GM23338 (cell line): ENCODE data around the gene CMTM2. TPM values are rescaled to one million over a fixed set of nuclear protein-coding genes. Genes with fewer than 3 reads are reported as not detected.
A peak's percentile ranks its signal among the peaks of the same experiment; 100 is the strongest.

Experiments
- ATAC-seq: fragments of 200-7000 bp; cut with Tn5 transposase; 3 replicates; pipeline ENCODE4 v1.9.1; 2020
- DNase-seq: peaks from one replicate; pipeline ENCODE4 v3.0.0-alpha.2; 2015; ENCODE audit warnings: low spot score
- H2AFZ ChIP-seq: fragments of 200-600 bp; sonication (generic); 2 replicates; pipeline ENCODE4 v1.8.0; 2016; ENCODE audit warnings: antibody characterized with exemption, mild to moderate bottlenecking, moderate library complexity
- H3F3A ChIP-seq: fragments of 200-600 bp; sonication (generic); replicated peaks from 2 replicates; pipeline ENCODE4 v1.8.0; 2017; ENCODE audit warnings: antibody characterized with exemption, mixed run types, low read depth
- H3K27ac ChIP-seq: fragments of 200-600 bp; sonication (generic); 2 replicates; pipeline ENCODE4 v1.6.1; 2016; ENCODE audit warnings: low read depth
- H3K27me3 ChIP-seq: fragments of 200-600 bp; sonication (generic); 2 replicates; pipeline ENCODE4 v1.8.0; 2016; ENCODE audit warnings: mild to moderate bottlenecking, mixed run types, moderate library complexity; ENCODE audit not compliant: insufficient read depth
- H3K36me3 ChIP-seq: fragments of 200-600 bp; sonication (generic); 2 replicates; pipeline ENCODE4 v1.8.0; 2016; ENCODE audit warnings: mild to moderate bottlenecking; ENCODE audit not compliant: insufficient read depth
- H3K4me1 ChIP-seq: fragments of 200-600 bp; sonication (generic); 2 replicates; pipeline ENCODE4 v1.8.0; 2016; ENCODE audit warnings: mild to moderate bottlenecking, moderate library complexity; ENCODE audit not compliant: insufficient read depth
- H3K4me2 ChIP-seq: fragments of 200-600 bp; sonication (generic); 2 replicates; pipeline ENCODE4 v1.7.1; 2017; ENCODE audit warnings: mixed run types
- H3K4me3 ChIP-seq: fragments of 200-600 bp; sonication (generic); 2 replicates; pipeline ENCODE4 v1.6.1; 2016; ENCODE audit warnings: mixed run types
- H3K79me2 ChIP-seq: fragments of 200-600 bp; sonication (generic); replicated peaks from 2 replicates; pipeline ENCODE4 v1.8.0; 2017; ENCODE audit warnings: mild to moderate bottlenecking; ENCODE audit not compliant: insufficient read depth
- H3K9me2 ChIP-seq: fragments of 200-600 bp; sonication (generic); 2 replicates; pipeline ENCODE4 v1.8.0; 2017; ENCODE audit not compliant: insufficient read depth
- H4K20me1 ChIP-seq: fragments of 200-600 bp; sonication (generic); replicated peaks from 2 replicates; pipeline ENCODE4 v1.8.0; 2017; ENCODE audit warnings: mild to moderate bottlenecking; ENCODE audit not compliant: insufficient read depth
- H3K27ac Mint-ChIP-seq: 2 replicates; pipeline ENCODE4 v1.8.0; 2020; ENCODE audit warnings: inconsistent platforms, mild to moderate bottlenecking, moderate library complexity, mixed read lengths
- H3K27me3 Mint-ChIP-seq: 3 replicates; pipeline ENCODE4 v1.8.0; 2022; ENCODE audit warnings: low read depth, mild to moderate bottlenecking, moderate library complexity, mixed read lengths, inconsistent platforms; ENCODE audit not compliant: insufficient read depth, poor library complexity
- H3K36me3 Mint-ChIP-seq: 3 replicates; pipeline ENCODE4 v1.8.0; 2021; ENCODE audit warnings: low read depth, mild to moderate bottlenecking, inconsistent platforms, moderate library complexity, mixed read lengths
- H3K4me1 Mint-ChIP-seq: 3 replicates; pipeline ENCODE4 v1.8.0; 2020; ENCODE audit warnings: mild to moderate bottlenecking, inconsistent platforms, mixed read lengths
- H3K4me3 Mint-ChIP-seq: 3 replicates; pipeline ENCODE4 v1.8.0; 2021; ENCODE audit warnings: moderate library complexity, mild to moderate bottlenecking, inconsistent platforms, mixed read lengths
- H3K9me3 Mint-ChIP-seq: 3 replicates; pipeline ENCODE4 v1.8.0; 2020; ENCODE audit warnings: moderate library complexity, mild to moderate bottlenecking, inconsistent platforms, mixed read lengths
- CREB1 ChIP-seq: fragments of 250-450 bp; sonication (Bioruptor Pico); IDR thresholded peaks from 2 replicates; pipeline ENCODE4 v1.5.0; 2020; ENCODE audit warnings: low read depth, mild to moderate bottlenecking, moderate library complexity
- EZH2 ChIP-seq: fragments of 200-600 bp; sonication (generic); IDR thresholded peaks from one replicate; pipeline ENCODE4 v1.8.0; 2017; ENCODE audit warnings: antibody characterized with exemption, mild to moderate bottlenecking, low read depth; ENCODE audit not compliant: unreplicated experiment
- EZH2phosphoT487 ChIP-seq: fragments of 200-600 bp; sonication (generic); IDR thresholded peaks from one replicate; pipeline ENCODE4 v1.8.1; 2018; ENCODE audit warnings: antibody characterized with exemption; ENCODE audit not compliant: unreplicated experiment
- NANOG ChIP-seq: IDR thresholded peaks from 2 replicates; pipeline ENCODE4 v1.6.1; 2016; ENCODE audit warnings: antibody characterized with exemption, borderline replicate concordance
- POLR2AphosphoS5 ChIP-seq: IDR thresholded peaks from 2 replicates; pipeline ENCODE4 v1.6.1; 2016; ENCODE audit warnings: antibody characterized with exemption, low read depth
- STAT1 ChIP-seq: IDR thresholded peaks from one replicate; pipeline ENCODE4 v1.6.1; 2016; ENCODE audit warnings: antibody characterized with exemption; ENCODE audit not compliant: unreplicated experiment
- ZNF114 ChIP-seq: fragments of 250-450 bp; sonication (Bioruptor Pico); IDR thresholded peaks from 2 replicates; pipeline ENCODE4 v1.5.0; 2020; ENCODE audit warnings: mild to moderate bottlenecking, moderate library complexity
- ZNF331 ChIP-seq: fragments of 250-450 bp; sonication (Bioruptor Pico); IDR thresholded peaks from 2 replicates; pipeline ENCODE4 v1.5.0; 2020; ENCODE audit warnings: low read depth, mild to moderate bottlenecking, moderate library complexity
- polyA plus RNA-seq: library from polyadenylated mRNA; unstranded; fragments of >200 nt; fragmentation: Nextera tagmentation; extraction: Ambion mirVana; gene quantifications from 2 replicates; pipeline ENCODE4 v1.2.1, GENCODE V29; 2016
- total RNA-seq: library from RNA; depleted of rRNA; stranded (reverse); fragments of >200 nt; shearing (Covaris generic); gene quantifications from 2 replicates; pipeline ENCODE4 v1.2.3, GENCODE V29; 2014
- TF ChIP-seq, protein P1 (sequence below): fragments of 250-450 bp; sonication (Bioruptor Pico); IDR thresholded peaks from 2 replicates; pipeline ENCODE4 v1.5.0; 2020; ENCODE audit warnings: mild to moderate bottlenecking, moderate library complexity
- TF ChIP-seq, protein P2 (sequence below), 2 experiments: fragments of 200-600 bp in 1 of 2; sonication (generic) in 1 of 2; conservative IDR thresholded peaks; 2 replicates each; pipeline versions ENCODE4 v1.5.1 to v1.6.1; 2016 to 2017; ENCODE audit warnings: antibody characterized with exemption in 2 of 2, low read depth in 2 of 2, mild to moderate bottlenecking in 2 of 2, moderate library complexity in 1 of 2

The CMTM2 gene
- total and polyA plus RNA-seq, 2 experiments from 2014 or later: not detected

DNA sequence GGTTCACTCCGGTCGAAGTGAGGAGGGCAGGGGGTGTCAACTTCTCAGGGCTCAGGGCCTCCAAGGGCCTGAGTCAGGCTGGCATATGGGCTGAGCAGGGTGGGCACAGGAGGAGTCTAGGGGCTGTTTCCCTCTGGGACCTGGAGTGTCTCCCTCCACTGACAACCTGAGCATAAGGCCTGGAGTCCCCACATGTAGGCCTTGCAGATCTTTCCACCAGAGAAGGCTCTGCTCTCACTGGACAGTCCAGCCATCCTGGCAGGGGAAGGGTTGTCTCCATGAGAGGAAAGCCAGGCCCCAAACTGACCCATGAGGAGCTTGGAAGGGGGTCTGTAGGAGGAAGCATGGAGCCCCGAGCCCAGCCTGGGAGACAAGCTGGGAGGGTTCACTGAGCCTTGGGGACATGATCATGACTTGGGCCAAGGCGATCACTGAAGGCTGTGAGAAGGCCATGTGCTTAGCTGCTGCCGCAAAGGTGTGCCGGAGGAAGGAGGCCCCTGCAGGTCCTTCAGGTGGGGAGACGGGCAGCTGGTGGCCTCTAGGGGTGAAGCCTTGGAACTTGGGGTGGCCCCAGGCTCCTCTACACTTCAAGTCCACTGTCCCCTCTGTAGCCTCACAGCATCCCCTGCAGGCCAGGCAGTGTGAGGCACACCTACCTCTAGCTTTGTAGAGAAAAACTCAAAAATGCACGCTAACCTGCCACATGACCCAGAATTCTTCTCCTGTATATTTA lies 9.9 kb downstream of the CMTM2 start:
- H3K27ac Mint-ChIP-seq: no peak overlapping the region
- Histone ChIP-seq H3K27ac (no peak overlapping the region), H3F3A (no peaks in the 10 kb centered on the region), H3K4me3 (no peak overlapping the region), H3K4me1 (peaks cover 3% of the 10 kb centered on the region; the same call in 1 of the 2 replicates), H3K27me3 (no peaks in the 10 kb centered on the region), H4K20me1 (no peaks in the 10 kb centered on the region), H3K79me2 (no peaks in the 10 kb centered on the region), H2AFZ (no peak overlapping the region), H3K36me3 (no peaks in the 10 kb centered on the region), H3K9me2 (no peaks in the 10 kb centered on the region), H3K4me2 (no peak overlapping the region)
- DNase-seq: peak; percentile 92
- H3K4me1 Mint-ChIP-seq: peaks cover 26% of the 10 kb centered on the region
- no peak overlapping the region for H3K4me3 Mint-ChIP-seq
- no peaks in the 10 kb centered on the region for H3K36me3 Mint-ChIP-seq
- peaks cover 10% of the 10 kb centered on the region for H3K27me3 Mint-ChIP-seq
- no peaks in the 10 kb centered on the region for H3K9me3 Mint-ChIP-seq
- peak; percentile 99 for ATAC-seq
- 0 out of 2 replicates have a peak, but pooled peaks have one; percentile 25 for TF ChIP-seq CREB1 (CRISPR knock-in tag)
- no peak for TF ChIP-seq EZH2phosphoT487
- no peak for TF ChIP-seq STAT1
- TF ChIP-seq NANOG: no peak
- TF ChIP-seq EZH2: no peak
- TF ChIP-seq, protein P1, sequence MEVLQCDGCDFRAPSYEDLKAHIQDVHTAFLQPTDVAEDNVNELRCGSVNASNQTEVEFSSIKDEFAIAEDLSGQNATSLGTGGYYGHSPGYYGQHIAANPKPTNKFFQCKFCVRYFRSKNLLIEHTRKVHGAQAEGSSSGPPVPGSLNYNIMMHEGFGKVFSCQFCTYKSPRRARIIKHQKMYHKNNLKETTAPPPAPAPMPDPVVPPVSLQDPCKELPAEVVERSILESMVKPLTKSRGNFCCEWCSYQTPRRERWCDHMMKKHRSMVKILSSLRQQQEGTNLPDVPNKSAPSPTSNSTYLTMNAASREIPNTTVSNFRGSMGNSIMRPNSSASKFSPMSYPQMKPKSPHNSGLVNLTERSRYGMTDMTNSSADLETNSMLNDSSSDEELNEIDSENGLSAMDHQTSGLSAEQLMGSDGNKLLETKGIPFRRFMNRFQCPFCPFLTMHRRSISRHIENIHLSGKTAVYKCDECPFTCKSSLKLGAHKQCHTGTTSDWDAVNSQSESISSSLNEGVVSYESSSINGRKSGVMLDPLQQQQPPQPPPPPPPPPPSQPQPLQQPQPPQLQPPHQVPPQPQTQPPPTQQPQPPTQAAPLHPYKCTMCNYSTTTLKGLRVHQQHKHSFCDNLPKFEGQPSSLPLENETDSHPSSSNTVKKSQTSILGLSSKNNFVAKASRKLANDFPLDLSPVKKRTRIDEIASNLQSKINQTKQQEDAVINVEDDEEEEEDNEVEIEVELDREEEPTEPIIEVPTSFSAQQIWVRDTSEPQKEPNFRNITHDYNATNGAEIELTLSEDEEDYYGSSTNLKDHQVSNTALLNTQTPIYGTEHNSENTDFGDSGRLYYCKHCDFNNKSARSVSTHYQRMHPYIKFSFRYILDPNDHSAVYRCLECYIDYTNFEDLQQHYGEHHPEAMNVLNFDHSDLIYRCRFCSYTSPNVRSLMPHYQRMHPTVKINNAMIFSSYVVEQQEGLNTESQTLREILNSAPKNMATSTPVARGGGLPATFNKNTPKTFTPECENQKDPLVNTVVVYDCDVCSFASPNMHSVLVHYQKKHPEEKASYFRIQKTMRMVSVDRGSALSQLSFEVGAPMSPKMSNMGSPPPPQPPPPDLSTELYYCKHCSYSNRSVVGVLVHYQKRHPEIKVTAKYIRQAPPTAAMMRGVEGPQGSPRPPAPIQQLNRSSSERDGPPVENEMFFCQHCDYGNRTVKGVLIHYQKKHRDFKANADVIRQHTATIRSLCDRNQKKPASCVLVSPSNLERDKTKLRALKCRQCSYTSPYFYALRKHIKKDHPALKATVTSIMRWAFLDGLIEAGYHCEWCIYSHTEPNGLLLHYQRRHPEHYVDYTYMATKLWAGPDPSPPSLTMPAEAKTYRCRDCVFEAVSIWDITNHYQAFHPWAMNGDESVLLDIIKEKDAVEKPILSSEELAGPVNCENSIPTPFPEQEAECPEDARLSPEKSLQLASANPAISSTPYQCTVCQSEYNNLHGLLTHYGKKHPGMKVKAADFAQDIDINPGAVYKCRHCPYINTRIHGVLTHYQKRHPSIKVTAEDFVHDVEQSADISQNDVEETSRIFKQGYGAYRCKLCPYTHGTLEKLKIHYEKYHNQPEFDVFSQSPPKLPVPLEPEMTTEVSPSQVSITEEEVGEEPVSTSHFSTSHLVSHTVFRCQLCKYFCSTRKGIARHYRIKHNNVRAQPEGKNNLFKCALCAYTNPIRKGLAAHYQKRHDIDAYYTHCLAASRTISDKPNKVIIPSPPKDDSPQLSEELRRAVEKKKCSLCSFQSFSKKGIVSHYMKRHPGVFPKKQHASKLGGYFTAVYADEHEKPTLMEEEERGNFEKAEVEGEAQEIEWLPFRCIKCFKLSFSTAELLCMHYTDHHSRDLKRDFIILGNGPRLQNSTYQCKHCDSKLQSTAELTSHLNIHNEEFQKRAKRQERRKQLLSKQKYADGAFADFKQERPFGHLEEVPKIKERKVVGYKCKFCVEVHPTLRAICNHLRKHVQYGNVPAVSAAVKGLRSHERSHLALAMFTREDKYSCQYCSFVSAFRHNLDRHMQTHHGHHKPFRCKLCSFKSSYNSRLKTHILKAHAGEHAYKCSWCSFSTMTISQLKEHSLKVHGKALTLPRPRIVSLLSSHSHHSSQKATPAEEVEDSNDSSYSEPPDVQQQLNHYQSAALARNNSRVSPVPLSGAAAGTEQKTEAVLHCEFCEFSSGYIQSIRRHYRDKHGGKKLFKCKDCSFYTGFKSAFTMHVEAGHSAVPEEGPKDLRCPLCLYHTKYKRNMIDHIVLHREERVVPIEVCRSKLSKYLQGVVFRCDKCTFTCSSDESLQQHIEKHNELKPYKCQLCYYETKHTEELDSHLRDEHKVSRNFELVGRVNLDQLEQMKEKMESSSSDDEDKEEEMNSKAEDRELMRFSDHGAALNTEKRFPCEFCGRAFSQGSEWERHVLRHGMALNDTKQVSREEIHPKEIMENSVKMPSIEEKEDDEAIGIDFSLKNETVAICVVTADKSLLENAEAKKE (CRISPR knock-in tag): peak; percentile 91
- TF ChIP-seq ZNF331 (CRISPR knock-in tag): no peak
- TF ChIP-seq, protein P2, sequence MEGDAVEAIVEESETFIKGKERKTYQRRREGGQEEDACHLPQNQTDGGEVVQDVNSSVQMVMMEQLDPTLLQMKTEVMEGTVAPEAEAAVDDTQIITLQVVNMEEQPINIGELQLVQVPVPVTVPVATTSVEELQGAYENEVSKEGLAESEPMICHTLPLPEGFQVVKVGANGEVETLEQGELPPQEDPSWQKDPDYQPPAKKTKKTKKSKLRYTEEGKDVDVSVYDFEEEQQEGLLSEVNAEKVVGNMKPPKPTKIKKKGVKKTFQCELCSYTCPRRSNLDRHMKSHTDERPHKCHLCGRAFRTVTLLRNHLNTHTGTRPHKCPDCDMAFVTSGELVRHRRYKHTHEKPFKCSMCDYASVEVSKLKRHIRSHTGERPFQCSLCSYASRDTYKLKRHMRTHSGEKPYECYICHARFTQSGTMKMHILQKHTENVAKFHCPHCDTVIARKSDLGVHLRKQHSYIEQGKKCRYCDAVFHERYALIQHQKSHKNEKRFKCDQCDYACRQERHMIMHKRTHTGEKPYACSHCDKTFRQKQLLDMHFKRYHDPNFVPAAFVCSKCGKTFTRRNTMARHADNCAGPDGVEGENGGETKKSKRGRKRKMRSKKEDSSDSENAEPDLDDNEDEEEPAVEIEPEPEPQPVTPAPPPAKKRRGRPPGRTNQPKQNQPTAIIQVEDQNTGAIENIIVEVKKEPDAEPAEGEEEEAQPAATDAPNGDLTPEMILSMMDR (conservative IDR thresholded peaks at IDR 0.05; ENCODE audit: low read depth in 2 of 2): peak; percentile 85 to 98
- TF ChIP-seq ZNF114 (CRISPR knock-in tag): no peak
- TF ChIP-seq POLR2AphosphoS5: no peak
